HG02759 (cell line): ENCODE data around the gene ST3GAL3.

ENCODE experiments used
- ATAC-seq: cut with Tn5 transposase; IDR thresholded peaks from one replicate; pipeline ENCODE4 v1.9.1; 2021; ENCODE audit warnings: mild to moderate bottlenecking, moderate library complexity; ENCODE audit not compliant: unreplicated experiment

ST3GAL3 gene

GRCh38 chr1:43844114-43844513 lies 136.8 kb downstream of the ST3GAL3 start:
- ATAC-seq = no peak

- no peak for ATAC-seq
These were observed 140.0 kb downstream of the ST3GAL3 start for GRCh38 chr1:43847290-43847689.

- no peak for ATAC-seq
These were observed 140.5 kb downstream of the ST3GAL3 start for GRCh38 chr1:43847882-43848281.

GRCh38 chr1:43849670-43850069 lies 142.3 kb downstream of the ST3GAL3 start:
- ATAC-seq = no peak

GRCh38 chr1:43850591-43851233 lies 143.4 kb downstream of the ST3GAL3 start:
- no peak for ATAC-seq

GRCh38 chr1:43851561-43852338 lies 144.4 kb downstream of the ST3GAL3 start:
- no peak for ATAC-seq

GRCh38 chr1:43853161-43853921 lies 146.0 kb downstream of the ST3GAL3 start:
- ATAC-seq = peak; percentile 72

GRCh38 chr1:43854473-43854872 lies 147.1 kb downstream of the ST3GAL3 start:
- ATAC-seq = no peak

- ATAC-seq = no peak
These were observed 148.9 kb downstream of the ST3GAL3 start for GRCh38 chr1:43856188-43856587.

GRCh38 chr1:43857163-43857562 lies 149.8 kb downstream of the ST3GAL3 start:
- ATAC-seq = no peak

- ATAC-seq = no peak
These were observed 151.0 kb downstream of the ST3GAL3 start for GRCh38 chr1:43858324-43858723.

- no peak for ATAC-seq
These were observed 154.0 kb downstream of the ST3GAL3 start for GRCh38 chr1:43861337-43861736.

GRCh38 chr1:43861988-43862735 lies 154.8 kb downstream of the ST3GAL3 start:
- no peak for ATAC-seq

- no peak for ATAC-seq
These were observed 157.0 kb downstream of the ST3GAL3 start for GRCh38 chr1:43864111-43865045.

- no peak for ATAC-seq
These were observed 158.9 kb downstream of the ST3GAL3 start for GRCh38 chr1:43866201-43866600.

GRCh38 chr1:43867976-43868740 lies 160.8 kb downstream of the ST3GAL3 start:
- no peak for ATAC-seq

- ATAC-seq = no peak
These were observed 161.4 kb downstream of the ST3GAL3 start for GRCh38 chr1:43868741-43869067.

- ATAC-seq = no peak
These were observed 163.0 kb downstream of the ST3GAL3 start for GRCh38 chr1:43870306-43870705.

- ATAC-seq = no peak
These were observed 164.0 kb downstream of the ST3GAL3 start for GRCh38 chr1:43871181-43871910.
